Measurements from ENCODE around the gene ACER1.

The ACER1 gene, protein sequence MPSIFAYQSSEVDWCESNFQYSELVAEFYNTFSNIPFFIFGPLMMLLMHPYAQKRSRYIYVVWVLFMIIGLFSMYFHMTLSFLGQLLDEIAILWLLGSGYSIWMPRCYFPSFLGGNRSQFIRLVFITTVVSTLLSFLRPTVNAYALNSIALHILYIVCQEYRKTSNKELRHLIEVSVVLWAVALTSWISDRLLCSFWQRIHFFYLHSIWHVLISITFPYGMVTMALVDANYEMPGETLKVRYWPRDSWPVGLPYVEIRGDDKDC

DNA sequence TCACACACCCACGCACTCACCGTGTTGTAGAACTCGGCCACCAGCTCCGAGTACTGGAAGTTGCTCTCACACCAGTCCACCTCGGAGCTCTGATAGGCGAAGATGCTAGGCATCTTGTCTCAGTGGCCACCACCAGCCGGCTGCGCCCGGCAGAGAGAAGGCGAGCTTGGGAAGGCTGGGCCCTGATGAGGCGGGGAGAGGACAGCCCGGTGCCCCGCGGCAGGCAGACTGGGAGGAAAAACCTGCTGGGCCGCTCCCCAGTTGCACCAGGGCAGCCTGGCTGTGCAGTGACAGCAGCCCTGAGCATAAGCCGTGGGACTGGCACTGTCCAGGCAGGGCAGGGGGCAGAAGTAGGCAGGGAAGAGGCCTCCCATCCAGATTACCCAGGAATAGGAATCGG, at the start of gene ACER1:
Gene ACER1, minus strand, starts transcription at position 174 of the 400 bp plus-strand sequence. Its CDS starts 61 bp downstream, at position 113.
- no peak within 1 kb of the TSS for H3K4me3 ChIP-seq (ENCODE audit: low read length)
- TF ChIP-seq, protein P1, sequence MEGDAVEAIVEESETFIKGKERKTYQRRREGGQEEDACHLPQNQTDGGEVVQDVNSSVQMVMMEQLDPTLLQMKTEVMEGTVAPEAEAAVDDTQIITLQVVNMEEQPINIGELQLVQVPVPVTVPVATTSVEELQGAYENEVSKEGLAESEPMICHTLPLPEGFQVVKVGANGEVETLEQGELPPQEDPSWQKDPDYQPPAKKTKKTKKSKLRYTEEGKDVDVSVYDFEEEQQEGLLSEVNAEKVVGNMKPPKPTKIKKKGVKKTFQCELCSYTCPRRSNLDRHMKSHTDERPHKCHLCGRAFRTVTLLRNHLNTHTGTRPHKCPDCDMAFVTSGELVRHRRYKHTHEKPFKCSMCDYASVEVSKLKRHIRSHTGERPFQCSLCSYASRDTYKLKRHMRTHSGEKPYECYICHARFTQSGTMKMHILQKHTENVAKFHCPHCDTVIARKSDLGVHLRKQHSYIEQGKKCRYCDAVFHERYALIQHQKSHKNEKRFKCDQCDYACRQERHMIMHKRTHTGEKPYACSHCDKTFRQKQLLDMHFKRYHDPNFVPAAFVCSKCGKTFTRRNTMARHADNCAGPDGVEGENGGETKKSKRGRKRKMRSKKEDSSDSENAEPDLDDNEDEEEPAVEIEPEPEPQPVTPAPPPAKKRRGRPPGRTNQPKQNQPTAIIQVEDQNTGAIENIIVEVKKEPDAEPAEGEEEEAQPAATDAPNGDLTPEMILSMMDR (conservative IDR thresholded peaks at IDR 0.05; ENCODE audit: low read length) = no peak

DNA sequence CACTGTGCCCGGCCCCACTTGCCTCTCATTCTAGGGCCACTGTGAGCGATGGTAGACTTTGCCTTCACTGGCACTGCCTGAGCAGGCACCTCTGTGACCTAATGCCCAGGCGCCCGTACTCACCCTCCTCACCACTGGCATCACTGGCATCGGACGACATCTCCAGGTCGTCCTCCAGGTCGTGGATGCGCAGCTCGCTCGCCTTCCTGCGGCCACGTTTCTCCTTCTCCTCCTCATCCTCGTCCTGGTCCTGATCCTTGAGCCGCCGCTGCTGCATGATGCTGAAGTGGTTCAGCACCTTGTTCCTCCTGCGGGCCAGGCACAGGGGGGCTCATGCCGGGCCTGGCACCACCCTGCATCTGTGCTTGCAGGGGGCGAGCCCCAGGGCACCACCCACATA, 49.8 kb upstream of the ACER1 start:
- TF ChIP-seq, protein P1 (conservative IDR thresholded peaks at IDR 0.05; ENCODE audit: low read length) = no peak
- H3K4me3 ChIP-seq (ENCODE audit: low read length) = no peak overlapping the region
- no peak for DNase-seq (ENCODE audit: low read depth)

More for the DNA sequence above, at the start of gene ACER1:
- DNase-seq (ENCODE audit: low read depth) = no peak

DNA sequence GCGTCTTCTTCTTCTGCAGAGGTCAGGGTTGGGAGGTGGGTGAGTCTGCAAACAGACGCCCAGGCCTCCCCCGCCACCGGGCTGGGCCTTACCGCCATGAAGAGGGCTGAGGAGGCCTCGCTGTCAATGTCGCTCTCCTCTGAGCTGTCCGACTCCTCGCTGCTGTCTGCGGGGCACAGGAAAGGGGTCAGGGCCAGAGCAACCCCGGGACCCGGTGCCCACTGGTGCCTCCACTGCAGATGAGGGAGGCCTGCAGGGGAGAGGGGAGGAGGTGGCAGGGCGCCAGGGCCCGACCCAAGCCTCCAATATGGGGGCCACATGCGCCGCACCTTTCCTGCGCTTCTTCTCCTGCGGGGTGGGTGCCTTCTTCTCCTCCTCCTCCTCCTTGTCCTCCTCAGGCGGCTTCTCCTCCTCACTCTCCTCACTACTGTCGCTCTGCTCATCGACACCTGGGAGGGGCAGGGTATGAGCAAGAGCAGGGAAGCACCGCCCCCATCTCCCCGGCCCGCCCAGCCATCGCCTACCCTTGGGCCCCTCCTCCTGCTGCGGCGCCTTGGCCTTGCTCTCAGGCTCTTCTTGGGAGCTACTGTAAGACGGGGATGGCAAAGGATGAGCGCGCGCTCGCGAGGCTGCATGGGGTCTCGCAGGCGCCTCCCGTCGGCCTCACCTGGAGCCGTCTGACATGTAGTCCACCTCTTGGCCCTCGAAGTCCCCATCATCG, 47.8 kb upstream of the ACER1 start:
- DNase-seq (ENCODE audit: low read depth) = no peak
- no peak overlapping the region for H3K4me3 ChIP-seq (ENCODE audit: low read length)

DNA sequence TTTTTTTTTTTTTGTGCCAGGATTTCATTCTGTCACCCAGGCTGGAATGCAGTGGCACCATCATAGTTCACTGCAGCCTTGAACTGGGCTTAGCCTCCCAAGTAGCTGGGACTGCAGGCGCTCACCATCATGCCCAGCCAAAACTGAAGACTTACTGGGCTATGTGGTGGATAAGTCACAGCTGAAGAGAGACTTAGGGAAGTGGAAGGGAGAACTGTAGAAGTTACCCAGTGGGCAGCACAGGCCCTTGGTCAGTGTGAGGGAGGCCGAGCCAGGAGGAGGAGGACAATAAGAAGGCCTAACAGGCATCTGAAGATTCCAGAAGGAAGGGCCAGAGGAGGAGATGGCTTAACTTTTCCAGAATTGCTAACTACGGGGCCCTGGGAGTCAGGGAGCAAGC, 46.3 kb upstream of the ACER1 start:
- TF ChIP-seq, protein P1 (conservative IDR thresholded peaks at IDR 0.05; ENCODE audit: low read length) = no peak
- no peak overlapping the region for H3K4me3 ChIP-seq (ENCODE audit: low read length)
- no peak for DNase-seq (ENCODE audit: low read depth)

More for the DNA sequence above, 47.8 kb upstream of the ACER1 start:
- TF ChIP-seq, protein P1 (conservative IDR thresholded peaks at IDR 0.05; ENCODE audit: low read length) = no peak

DNA sequence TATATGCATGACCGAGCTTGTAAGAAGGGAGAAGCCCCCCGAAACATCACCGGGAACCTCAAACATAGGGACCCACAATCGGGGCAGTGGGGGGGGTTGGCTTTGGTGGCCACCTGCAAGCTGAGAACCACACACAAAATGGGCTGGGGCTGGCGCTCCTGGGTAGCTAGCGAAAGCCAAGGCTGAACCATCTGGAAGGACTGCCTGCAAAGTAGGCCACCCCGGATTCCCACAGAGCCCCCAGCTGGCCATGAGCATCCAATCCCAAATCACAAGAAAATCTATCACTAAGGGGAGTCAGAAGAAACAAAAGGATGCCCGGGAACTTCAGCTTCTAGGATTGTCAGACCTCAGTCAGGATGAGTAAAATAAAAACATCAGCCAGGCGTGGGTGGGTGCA, 45.1 kb upstream of the ACER1 start:
- H3K4me3 ChIP-seq (ENCODE audit: low read length) = no peak overlapping the region
- DNase-seq (ENCODE audit: low read depth) = no peak
- TF ChIP-seq, protein P1 (conservative IDR thresholded peaks at IDR 0.05; ENCODE audit: low read length) = no peak

DNA sequence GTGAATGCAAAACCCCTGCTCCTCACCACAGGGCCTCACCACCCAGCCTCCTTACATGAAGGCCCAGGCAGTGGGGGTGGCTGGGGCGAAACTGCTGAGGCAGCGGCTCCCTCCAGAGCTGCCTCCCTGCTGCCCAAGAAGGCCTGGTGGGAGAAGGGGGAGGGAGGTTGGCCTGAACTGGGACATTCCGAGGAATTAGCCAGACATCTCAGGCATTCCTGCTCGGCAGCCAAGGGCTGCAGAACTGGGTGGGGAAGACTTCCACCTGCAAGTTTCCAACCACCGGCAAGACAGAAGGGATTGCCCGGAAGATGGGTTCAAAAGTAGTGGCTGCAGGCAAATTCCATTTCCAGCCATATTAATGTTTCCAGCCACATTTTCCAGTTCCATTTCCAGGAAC, 44.6 kb upstream of the ACER1 start:
- DNase-seq (ENCODE audit: low read depth) = peak; percentile 84
- TF ChIP-seq, protein P1 (conservative IDR thresholded peaks at IDR 0.05; ENCODE audit: low read length) = no peak; the same call in 1 of the 2 replicates
- H3K4me3 ChIP-seq (ENCODE audit: low read length) = no peak overlapping the region
